Mesendoderm (in vitro differentiated cells): ENCODE results near the gene KLB.
A peak's percentile ranks its signal among the peaks of the same experiment; 100 is the strongest.

Experiments
- DNase-seq: peaks from one replicate; pipeline ENCODE4 v3.0.0; 2013
- H2AK5ac ChIP-seq: 2 replicates; pipeline ENCODE4 v1.6.1; 2013; ENCODE audit warnings: low read length, inconsistent platforms
- H2BK120ac ChIP-seq: 2 replicates; pipeline ENCODE4 v1.6.1; 2013; ENCODE audit warnings: low read depth, mild to moderate bottlenecking, low read length, moderate library complexity, mixed read lengths
- H2BK15ac ChIP-seq: replicated peaks from 2 replicates; pipeline ENCODE4 v1.6.1; 2013; ENCODE audit warnings: low read depth, mild to moderate bottlenecking, moderate library complexity
- H2BK5ac ChIP-seq: 2 replicates; pipeline ENCODE4 v1.6.1; 2013; ENCODE audit warnings: low read length, inconsistent platforms
- H3K18ac ChIP-seq: 2 replicates; pipeline ENCODE4 v1.6.1; 2013; ENCODE audit warnings: mild to moderate bottlenecking, low read length, mixed read lengths
- H3K23ac ChIP-seq: one replicate; pipeline ENCODE4 v1.6.1; 2013; ENCODE audit warnings: low read length
- H3K27ac ChIP-seq: 2 replicates; pipeline ENCODE4 v1.5.1; 2013; ENCODE audit warnings: low read depth, mild to moderate bottlenecking, inconsistent platforms, low read length, moderate library complexity
- H3K27me3 ChIP-seq: 2 replicates; pipeline ENCODE4 v1.6.1; 2013; ENCODE audit warnings: low read length, control low read depth, mild to moderate bottlenecking, inconsistent platforms; ENCODE audit not compliant: insufficient read depth, poor library complexity
- H3K36me3 ChIP-seq: 2 replicates; pipeline ENCODE4 v1.6.1; 2013; ENCODE audit warnings: low read length, inconsistent platforms; ENCODE audit not compliant: control insufficient read depth, insufficient read depth
- H3K4ac ChIP-seq: one replicate; pipeline ENCODE4 v1.6.1; 2013; ENCODE audit warnings: low read depth, mild to moderate bottlenecking, low read length, moderate library complexity
- H3K4me1 ChIP-seq: 2 replicates; pipeline ENCODE4 v1.6.1; 2013; ENCODE audit warnings: low read depth, low read length, inconsistent platforms; ENCODE audit not compliant: control insufficient read depth
- H3K4me2 ChIP-seq: 2 replicates; pipeline ENCODE4 v1.6.1; 2013; ENCODE audit warnings: low read length
- H3K4me3 ChIP-seq: 2 replicates; pipeline ENCODE4 v1.5.1; 2013; ENCODE audit warnings: mild to moderate bottlenecking, low read length
- H3K56ac ChIP-seq: one replicate; pipeline ENCODE4 v1.6.1; 2013; ENCODE audit warnings: low read length
- H3K79me1 ChIP-seq: 2 replicates; pipeline ENCODE4 v1.6.1; 2013; ENCODE audit warnings: low read length, inconsistent platforms
- H3K79me2 ChIP-seq: 2 replicates; pipeline ENCODE4 v1.6.1; 2013; ENCODE audit warnings: mild to moderate bottlenecking, low read length; ENCODE audit not compliant: control insufficient read depth, insufficient read depth
- H3K9ac ChIP-seq: 2 replicates; pipeline ENCODE4 v1.6.1; 2013; ENCODE audit warnings: low read length, inconsistent platforms
- H4K5ac ChIP-seq: one replicate; pipeline ENCODE4 v1.6.1; 2013; ENCODE audit warnings: low read length
- H4K8ac ChIP-seq: one replicate; pipeline ENCODE4 v1.6.1; 2013; ENCODE audit warnings: low read depth, mild to moderate bottlenecking, control low read depth, low read length, moderate library complexity
- WGBS: extraction: QIAGEN DNeasy Blood & Tissue Kit; methylation state at CpG from one replicate; pipeline ENCODE4 v1.1.7; 2013; ENCODE audit warnings: low lambda C conversion rate, missing lambda C conversion rate; ENCODE audit not compliant: insufficient coverage; ENCODE audit errors: extremely low coverage; 5-methylcytosine and 5-hydroxymethylcytosine counted together

Gene KLB

DNA sequence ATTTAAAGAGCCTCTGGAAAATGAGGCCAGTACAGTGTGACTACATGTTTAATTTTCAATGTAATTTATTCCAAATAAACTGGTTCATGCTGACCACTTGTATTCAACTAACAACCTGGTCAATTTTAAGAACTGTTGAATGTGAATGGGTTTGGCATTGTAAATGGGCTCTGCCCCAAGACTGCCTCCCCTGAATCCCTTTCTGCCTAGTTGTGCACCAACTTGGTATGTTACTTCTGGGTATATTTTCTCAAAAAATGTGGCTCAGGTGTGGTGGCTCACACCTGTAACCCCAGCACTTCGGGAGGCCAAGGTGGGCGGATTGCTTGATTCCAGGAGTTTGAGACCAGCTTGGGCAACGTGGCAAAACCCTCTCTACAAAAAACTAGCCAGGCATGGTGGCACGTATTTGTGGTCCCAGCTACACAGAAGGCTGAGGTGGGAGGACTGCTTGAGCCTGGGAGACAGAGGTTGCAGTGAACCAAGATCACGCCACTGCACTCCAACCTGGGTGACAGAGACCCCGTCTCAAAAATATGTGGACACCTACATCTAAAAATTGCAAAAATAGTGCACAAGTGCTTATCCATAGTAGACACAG is 44.8 kb downstream of the KLB start:
- Histone ChIP-seq H3K79me2 (peaks cover 10% of the 10 kb centered on the region), H3K4me3 (no peak overlapping the region), H3K79me1 (peaks cover 7% of the 10 kb centered on the region), H3K4ac (no peak overlapping the region), H3K36me3 (peaks cover 14% of the 10 kb centered on the region), H3K27ac (no peak overlapping the region), H3K56ac (no peak overlapping the region), H3K9ac (no peak overlapping the region), H2BK120ac (no peak overlapping the region), H3K18ac (no peak overlapping the region), H4K8ac (no peak overlapping the region), H3K4me2 (no peak overlapping the region), H3K27me3 (no peaks in the 10 kb centered on the region), H2BK5ac (no peak overlapping the region), H2BK15ac (no peak overlapping the region), H4K5ac (no peak overlapping the region), H3K23ac (no peak overlapping the region), H3K4me1 (peaks cover under 1% of the 10 kb centered on the region), H2AK5ac (no peak overlapping the region)
- DNase-seq, result no peak
- WGBS, result no CpG with 5 or more reads among the region's 6 CpGs

DNA sequence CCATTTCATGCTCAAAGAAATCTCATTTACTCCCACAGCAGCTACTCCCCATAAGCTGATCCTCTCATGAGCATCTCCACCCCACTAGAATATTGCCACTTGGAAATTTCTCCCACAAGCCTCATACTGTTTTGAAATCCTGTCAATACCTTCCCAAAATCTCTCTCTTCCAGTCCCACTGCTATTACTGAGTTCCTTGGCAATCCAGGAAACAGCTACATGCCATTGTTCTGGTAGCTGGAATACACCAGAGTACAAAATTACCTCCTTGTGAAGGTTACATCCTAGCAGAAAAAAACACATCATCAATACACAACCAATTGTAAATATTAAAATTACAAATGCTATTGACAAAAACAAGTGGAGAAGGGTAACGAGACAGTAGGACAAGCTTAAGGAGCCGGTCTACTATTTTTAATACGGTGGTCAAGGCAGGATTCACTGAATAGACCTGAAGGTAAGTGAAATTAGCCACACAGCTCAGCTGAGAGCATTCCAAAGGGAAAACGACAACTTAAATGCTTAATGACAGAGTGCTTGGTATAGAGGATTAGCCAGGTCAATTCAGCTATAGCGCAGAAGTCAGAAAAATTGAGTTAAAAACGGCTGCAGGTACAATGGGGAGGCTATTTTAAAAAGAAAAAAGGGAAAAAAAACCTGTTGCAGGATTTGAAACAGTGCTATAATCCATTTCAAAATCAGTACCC is 45.6 kb downstream of the KLB start:
- no peak overlapping the region for H3K4me3 ChIP-seq

DNA sequence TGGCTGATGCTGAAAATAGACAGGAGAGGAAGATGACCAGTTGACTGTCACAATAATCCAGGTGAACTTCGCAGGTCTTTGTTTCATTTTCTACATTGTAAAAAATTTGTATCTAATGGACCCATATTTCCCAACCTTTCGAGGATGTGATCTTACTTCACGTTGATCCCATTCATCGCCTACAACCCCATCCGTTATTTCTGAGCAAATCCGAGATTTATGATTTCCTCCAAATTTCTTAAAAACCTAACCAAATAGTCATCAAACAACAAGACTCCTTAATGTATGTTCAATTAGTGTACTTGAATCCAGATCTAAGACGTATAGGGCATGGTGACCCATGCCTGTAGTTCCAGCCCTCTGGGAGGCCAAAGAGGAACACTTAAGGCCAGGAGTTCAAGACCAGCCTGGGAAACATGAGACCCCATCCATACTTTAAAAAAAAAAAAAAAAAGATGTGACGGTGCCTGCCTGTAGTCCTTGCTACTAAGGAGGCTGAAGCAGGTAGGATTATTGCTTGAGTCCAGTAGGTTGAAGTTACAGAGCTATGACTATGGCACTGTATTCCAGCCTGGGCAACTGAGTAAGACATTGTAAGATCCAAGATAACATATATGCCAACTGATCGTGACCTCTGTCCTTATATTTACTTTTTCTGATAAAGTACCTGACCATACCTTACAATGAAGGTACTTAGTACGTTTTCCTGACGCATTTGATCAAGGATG is 46.3 kb downstream of the KLB start:
- H3K9ac ChIP-seq, result no peak overlapping the region
- 100% methylated on average over 5 of the region's 11 CpGs for WGBS
- H3K18ac ChIP-seq, result no peak overlapping the region
- H3K27ac ChIP-seq, result no peak overlapping the region
- no peak overlapping the region for H2AK5ac ChIP-seq
- H2BK15ac ChIP-seq, result no peak overlapping the region
- H3K27me3 ChIP-seq, result no peaks in the 10 kb centered on the region
- H3K36me3 ChIP-seq, result peaks cover 22% of the 10 kb centered on the region
- H3K4me3 ChIP-seq, result no peak overlapping the region
- H3K4me2 ChIP-seq, result no peak overlapping the region
- no peak overlapping the region for H2BK120ac ChIP-seq
- peaks cover 6% of the 10 kb centered on the region for H3K4me1 ChIP-seq
- H3K4ac ChIP-seq, result no peak overlapping the region
- no peak for DNase-seq
- H3K56ac ChIP-seq, result no peak overlapping the region
- H4K5ac ChIP-seq, result no peak overlapping the region
- H3K79me1 ChIP-seq, result peaks cover 11% of the 10 kb centered on the region
- no peak overlapping the region for H3K23ac ChIP-seq
- peaks cover 25% of the 10 kb centered on the region for H3K79me2 ChIP-seq
- H4K8ac ChIP-seq, result no peak overlapping the region
- no peak overlapping the region for H2BK5ac ChIP-seq

More for the DNA sequence above, 45.6 kb downstream of the KLB start:
- Histone ChIP-seq H3K4me2 (no peak overlapping the region), H3K23ac (no peak overlapping the region), H3K79me1 (peaks cover 11% of the 10 kb centered on the region), H3K79me2 (peaks cover 18% of the 10 kb centered on the region), H3K56ac (no peak overlapping the region), H3K4me1 (peaks cover 6% of the 10 kb centered on the region), H4K8ac (no peak overlapping the region), H3K27me3 (no peaks in the 10 kb centered on the region), H2BK15ac (no peak overlapping the region), H2AK5ac (no peak overlapping the region), H2BK120ac (no peak overlapping the region), H3K36me3 (peaks cover 21% of the 10 kb centered on the region), H3K9ac (no peak overlapping the region), H2BK5ac (no peak overlapping the region), H3K4ac (no peak overlapping the region), H4K5ac (no peak overlapping the region), H3K18ac (no peak overlapping the region), H3K27ac (no peak overlapping the region)
- WGBS, result no CpG with 5 or more reads among the region's 6 CpGs
- no peak for DNase-seq

DNA sequence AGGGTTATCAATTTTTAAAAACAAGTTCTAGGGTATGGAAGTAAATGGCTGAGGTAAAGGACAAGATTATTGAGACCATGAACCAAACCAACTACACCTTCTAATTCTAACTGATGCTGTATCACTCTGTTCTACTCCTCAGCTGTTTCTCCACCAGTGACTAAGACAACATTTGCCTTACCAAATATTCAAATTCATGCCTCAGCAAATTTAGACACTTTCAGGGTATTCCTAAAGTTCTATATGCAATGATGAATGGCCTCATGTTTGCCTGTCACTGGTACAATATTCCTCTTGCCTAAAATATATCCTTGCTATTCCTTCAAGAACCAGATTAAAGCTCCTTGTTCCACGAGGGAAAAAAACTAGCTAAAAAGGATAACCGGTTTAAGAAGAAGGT is 47.0 kb downstream of the KLB start:
- Histone ChIP-seq H3K4me1 (peaks cover 6% of the 10 kb centered on the region), H3K4me3 (no peak overlapping the region), H2BK5ac (no peak overlapping the region), H4K8ac (no peak overlapping the region), H3K27me3 (no peaks in the 10 kb centered on the region), H3K4ac (no peak overlapping the region), H3K4me2 (no peak overlapping the region), H3K27ac (no peak overlapping the region), H2BK120ac (no peak overlapping the region), H4K5ac (no peak overlapping the region), H3K23ac (no peak overlapping the region), H3K56ac (no peak overlapping the region), H3K79me2 (peaks cover 32% of the 10 kb centered on the region), H3K79me1 (peaks cover 11% of the 10 kb centered on the region), H2AK5ac (no peak overlapping the region), H3K36me3 (peaks cover 22% of the 10 kb centered on the region), H3K18ac (no peak overlapping the region), H2BK15ac (no peak overlapping the region), H3K9ac (no peak overlapping the region)
- no CpG with 5 or more reads among the region's 2 CpGs for WGBS
- no peak for DNase-seq

DNA sequence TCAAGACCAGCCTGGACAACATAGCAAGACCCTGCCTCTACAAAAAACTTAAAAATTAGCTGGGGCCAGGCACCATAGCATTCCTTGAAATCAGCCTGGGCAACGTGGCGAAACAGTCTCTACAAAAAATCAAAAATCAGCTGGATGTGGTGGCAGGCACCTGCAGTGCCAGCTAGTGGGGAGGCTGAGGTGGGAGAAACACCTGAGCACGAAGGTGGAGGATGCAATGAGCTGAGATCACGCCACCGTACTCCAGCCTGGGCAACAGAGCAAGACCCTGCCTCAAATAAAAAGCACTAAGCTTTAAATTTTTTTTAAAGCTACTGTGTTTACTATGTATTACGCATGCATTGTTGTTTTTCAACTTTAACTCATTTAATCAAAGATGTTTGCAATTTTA is 48.8 kb downstream of the KLB start:
- no peak overlapping the region for H3K56ac ChIP-seq
- H2BK120ac ChIP-seq, result no peak overlapping the region
- peaks cover 22% of the 10 kb centered on the region for H3K36me3 ChIP-seq
- no peak overlapping the region for H2BK5ac ChIP-seq
- H3K4ac ChIP-seq, result no peak overlapping the region
- peaks cover 33% of the 10 kb centered on the region for H3K79me2 ChIP-seq
- H3K4me2 ChIP-seq, result peak overlapping the region; percentile 10
- H2AK5ac ChIP-seq, result no peak overlapping the region
- no peaks in the 10 kb centered on the region for H3K27me3 ChIP-seq
- H2BK15ac ChIP-seq, result no peak overlapping the region
- no peak overlapping the region for H3K27ac ChIP-seq
- H3K18ac ChIP-seq, result no peak overlapping the region
- H3K9ac ChIP-seq, result no peak overlapping the region
- H4K5ac ChIP-seq, result no peak overlapping the region
- H3K79me1 ChIP-seq, result peaks cover 11% of the 10 kb centered on the region
- H3K23ac ChIP-seq, result no peak overlapping the region
- H3K4me3 ChIP-seq, result no peak overlapping the region
- WGBS, result no CpG with 5 or more reads among the region's 6 CpGs
- no peak for DNase-seq
- H3K4me1 ChIP-seq, result peaks cover 6% of the 10 kb centered on the region
- H4K8ac ChIP-seq, result no peak overlapping the region
